Stimulated activated CD8-positive, alpha-beta memory T cell treated with anti-CD3 and anti-CD28 coated beads, Interleukin-7, amount 100 ng/mL, for 48 hours (primary cell): ENCODE data around the gene DMC1.
"Not testable (repeated sequence)": the region's sequence is repeated elsewhere in the genome, so short reads cannot be mapped to it uniquely, and the experiment has no call there.

Source experiments
- DNase-seq, 2 donors: peaks; one replicate each; pipeline ENCODE4 v3.0.0-alpha.2; 2020; ENCODE audit warnings: low read depth in 1 of 2; ENCODE audit errors: extremely low read depth in 1 of 2

DMC1 gene, protein sequence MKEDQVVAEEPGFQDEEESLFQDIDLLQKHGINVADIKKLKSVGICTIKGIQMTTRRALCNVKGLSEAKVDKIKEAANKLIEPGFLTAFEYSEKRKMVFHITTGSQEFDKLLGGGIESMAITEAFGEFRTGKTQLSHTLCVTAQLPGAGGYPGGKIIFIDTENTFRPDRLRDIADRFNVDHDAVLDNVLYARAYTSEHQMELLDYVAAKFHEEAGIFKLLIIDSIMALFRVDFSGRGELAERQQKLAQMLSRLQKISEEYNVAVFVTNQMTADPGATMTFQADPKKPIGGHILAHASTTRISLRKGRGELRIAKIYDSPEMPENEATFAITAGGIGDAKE

DNA sequence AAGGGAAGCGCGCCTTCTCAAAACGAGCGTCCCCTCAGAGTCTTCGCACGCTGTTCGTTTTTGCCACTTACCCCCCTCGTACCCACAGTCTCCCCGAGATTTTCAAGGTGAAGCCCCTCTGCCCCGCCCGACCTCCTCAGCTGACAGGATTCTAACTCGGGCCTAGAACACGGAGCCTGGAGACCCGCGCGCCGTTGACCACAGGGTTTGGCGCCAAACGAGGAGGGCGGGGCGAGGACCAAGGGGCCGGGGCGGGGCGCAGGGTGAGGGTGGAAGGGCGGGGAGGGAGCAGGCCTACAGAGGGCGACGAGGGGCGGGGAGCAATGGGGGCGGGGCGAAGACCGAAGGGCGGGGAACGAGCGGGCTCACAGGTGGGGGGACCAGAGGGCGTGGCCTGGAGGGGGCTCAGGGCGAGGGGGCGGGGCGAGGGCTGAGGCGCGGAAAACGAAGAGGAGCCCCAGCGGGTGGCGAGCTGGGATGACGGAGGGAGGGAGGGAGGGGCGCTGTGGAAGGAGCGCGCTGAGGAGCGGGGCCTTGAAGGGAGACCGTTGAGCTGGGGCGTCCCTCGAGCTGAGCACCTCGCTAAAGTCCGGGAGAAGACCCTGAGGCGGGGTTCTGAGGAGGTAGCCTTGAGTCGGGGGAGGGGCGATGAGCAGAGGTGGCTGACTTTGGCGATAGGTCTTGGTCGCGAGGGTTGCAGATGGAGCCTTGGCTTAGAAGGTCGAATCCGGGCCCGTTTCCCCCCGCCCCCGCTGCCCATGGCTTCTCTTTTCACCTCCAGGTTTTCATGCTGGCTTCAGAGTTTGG, at the start of gene DMC1:
Gene DMC1, minus strand, starts transcription at position 212 of the 807 bp plus-strand sequence. CDS start 1,927 bp downstream, outside the sequence.
- DNase-seq, result peak; percentile 91 to 97

GRCh38 chr22:38618682-38619081, 48.7 kb upstream of the DMC1 start:
- no peak for DNase-seq

- DNase-seq, result no peak
Measured at GRCh38 chr22:38618258-38618657, 48.3 kb upstream of the DMC1 start.

GRCh38 chr22:38615064-38615405, 45.1 kb upstream of the DMC1 start:
- not testable (repeated sequence) for DNase-seq

DNA sequence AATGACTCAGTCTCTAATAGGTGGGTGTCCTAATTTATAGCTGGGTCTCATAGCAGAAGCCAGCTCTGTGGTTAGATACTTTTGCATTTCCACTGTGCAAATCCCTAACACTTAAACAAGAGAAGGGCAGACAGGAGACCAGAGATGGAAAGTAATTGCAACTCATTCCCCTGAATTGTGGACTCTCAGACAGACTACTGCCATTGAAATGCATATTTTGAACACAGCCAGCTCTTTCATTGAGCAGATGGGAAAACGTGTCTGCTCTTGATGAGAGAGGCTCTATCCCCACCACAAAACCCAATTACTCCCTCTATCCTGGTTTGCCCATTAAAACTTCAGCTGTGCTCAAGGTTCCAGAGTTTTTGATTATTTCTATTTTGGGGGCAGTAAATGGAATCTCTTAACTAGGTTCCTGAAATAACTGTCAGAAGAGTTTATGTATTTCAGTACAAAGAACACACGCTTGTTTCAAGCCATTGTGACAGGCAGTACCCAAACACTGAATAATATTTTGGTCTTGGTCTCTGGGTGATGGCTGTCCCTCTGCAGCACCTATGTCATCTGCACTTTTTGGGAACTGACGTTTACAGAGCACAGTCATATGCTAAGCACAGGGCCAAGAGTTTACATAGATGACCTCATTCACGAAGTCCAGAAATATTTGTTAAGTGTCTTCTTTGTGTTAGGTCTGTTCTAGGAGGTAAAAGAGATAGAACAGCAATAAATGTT, 44.5 kb upstream of the DMC1 start:
- no peak for DNase-seq

DNA sequence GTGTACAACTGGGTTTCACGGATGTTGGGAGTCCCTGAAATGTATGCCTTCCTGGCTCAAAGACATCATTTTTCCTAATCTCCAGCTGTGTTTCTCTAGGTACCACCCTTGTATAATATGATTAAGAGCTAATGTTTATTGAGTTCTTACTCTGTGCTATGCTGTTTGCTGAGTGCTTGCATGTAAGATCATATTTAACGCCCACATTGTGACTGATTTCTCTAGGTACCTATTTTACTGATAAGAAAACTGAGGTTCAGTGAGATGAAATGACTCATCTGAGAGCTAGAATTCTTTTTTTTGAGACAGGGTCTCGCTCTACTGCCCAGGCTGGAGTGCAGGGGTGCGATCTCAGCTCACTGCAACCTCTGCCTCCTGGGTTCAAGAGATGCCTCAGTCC, 43.6 kb upstream of the DMC1 start:
- DNase-seq, result no peak

GRCh38 chr22:38612217-38613006, 42.4 kb upstream of the DMC1 start:
- DNase-seq, result no peak

DNA sequence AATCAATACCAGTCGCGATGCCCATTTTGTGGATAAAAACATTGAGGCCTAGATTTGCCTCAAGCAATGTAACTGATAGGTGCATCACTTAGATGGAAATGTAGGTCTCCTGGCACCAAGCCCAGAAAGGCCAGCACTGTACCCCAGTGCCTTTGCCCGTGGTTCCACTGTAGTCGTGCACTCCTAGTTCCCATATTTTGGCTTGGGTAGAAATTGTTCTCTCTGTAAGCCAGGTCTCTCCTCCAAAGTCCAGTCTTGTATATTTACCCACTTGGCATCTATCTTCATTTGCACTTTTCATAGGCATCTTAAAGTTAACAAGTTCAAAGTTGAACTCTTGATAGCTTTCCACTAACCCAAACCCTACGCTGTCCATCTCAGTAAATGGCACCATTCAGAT, 41.6 kb upstream of the DMC1 start:
- DNase-seq, result no peak

GRCh38 chr22:38610234-38610633, 40.3 kb upstream of the DMC1 start:
- DNase-seq, result no peak

DNA sequence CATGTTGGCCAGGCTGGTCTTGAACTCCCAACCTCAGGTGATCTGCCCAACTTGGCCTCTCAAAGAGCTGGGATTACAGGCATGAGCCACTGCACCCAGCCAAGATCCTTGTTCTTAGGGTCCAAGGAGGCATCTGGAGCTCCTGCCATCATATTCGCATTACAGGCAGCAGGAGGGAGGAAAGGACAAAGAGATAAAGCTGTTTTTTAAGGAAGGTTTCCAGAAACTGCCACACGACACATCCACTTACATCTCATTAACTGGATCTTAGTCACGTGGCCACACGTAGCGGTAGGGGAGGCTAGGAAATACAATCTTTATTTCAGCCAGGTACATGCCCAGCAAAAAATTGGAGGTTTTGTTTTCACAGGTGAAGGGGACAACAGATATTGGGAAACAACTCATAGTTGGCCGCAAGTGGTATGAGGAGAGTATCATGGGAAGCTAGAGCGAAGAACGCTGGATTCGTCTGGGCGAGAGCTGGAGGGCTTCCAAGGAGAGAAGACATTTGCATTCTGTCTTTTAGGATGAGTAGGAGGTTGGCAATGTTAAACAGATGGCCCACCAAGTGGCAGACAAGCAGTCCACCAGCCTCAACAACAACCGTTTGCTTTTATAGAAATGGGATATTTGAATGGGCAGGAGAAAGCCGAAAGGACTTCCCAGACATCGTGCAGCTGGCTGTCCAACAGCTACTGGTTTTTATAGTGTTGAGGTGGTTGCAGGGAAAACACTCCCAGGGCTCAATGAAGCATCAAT, 39.2 kb upstream of the DMC1 start:
- no peak for DNase-seq

- DNase-seq, result no peak
Measured at GRCh38 chr22:38607680-38608079, 37.7 kb upstream of the DMC1 start.

DNA sequence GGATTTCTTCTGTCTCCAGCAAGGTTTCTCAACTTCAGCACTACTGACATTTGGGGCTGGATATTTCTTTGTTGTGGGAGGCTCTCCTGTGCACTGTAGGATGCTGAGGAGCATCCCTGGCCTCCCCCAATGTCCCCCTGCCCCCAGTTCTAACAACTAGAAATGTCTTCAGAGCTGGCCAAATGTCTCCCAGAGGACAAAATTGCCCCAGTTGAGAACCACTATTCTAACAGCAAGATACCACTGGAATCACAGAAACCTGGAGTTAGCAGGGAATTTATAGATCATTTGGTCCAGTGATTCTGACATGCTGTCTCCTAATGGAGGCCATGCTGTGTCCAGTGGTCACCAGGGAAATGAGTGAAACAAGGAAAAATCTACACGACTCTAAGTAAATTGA, 32.2 kb upstream of the DMC1 start:
- DNase-seq, result no peak

DNA sequence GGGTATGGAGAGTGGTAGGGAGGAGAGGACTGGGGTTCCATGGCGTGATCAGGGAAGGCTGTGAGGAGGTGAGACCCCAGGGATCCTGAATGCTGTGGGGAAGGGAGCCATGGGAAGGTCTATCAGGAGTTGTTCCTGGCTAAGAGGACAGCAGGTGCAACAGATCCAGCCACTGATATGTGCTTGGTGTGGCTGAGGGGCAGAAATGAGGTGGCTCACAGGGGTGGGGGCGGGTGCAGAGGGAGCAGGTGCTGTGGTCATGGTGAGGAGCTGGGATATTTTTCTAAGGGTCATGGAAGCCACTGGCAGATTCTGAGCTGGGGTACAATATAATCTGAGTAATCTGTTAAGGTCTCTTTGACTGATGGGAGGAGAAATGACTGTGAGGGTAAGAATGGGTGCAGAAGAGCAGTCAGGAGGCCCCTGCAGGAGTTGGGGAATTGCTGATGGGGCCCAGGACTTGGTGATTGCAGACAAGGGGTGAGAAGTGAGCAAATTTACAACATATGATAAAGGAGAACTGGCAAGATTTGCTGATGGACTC, 31.3 kb upstream of the DMC1 start:
- no peak for DNase-seq

DNA sequence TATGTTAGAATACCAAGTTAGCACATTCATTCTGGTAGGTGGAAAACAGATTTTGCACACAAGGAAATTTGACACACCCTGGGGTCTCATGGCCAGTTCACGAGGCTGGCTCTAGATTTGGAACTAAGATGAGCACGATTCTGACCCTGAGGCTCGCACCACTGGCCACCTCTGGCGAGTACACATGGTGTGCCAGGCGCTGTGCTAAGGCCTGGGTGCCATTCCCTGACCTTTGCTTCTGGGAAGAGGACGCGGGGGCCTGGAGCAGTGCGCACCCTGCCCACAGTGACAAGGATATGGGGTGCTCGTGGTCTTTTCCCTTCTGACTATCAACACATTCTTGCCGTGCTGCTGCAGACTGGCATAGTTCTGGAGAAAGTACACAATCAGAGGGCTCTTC, 29.5 kb upstream of the DMC1 start:
- DNase-seq, result no peak

GRCh38 chr22:38582923-38583322, 12.9 kb upstream of the DMC1 start:
- not testable (repeated sequence) for DNase-seq

DNA sequence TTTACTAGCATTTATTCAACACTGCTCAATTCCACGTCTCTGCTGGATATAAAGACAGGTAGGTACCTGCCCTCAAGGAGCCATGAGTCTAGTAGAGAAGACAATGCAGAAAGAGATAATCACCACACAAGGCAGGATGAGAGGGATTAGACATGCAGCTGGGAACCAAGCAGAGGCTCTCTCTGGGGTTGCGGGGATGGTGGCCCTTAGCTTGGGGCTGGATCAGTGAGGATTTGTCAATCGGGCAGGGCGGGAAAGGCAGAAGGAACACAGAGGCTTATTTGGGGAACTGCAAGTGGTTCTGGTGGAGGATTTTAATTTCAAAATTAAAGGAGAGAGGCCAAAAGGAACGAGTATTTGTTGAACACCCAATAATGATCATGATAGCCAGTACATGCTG, 8.5 kb upstream of the DMC1 start:
- no peak for DNase-seq

- DNase-seq, result no peak
Measured at GRCh38 chr22:38572065-38572464, 2.1 kb upstream of the DMC1 start.

- peak in 1 of 2 donors; percentile 13 for DNase-seq
Measured at GRCh38 chr22:38570779-38571364, 889 bp upstream of the DMC1 start.

DNA sequence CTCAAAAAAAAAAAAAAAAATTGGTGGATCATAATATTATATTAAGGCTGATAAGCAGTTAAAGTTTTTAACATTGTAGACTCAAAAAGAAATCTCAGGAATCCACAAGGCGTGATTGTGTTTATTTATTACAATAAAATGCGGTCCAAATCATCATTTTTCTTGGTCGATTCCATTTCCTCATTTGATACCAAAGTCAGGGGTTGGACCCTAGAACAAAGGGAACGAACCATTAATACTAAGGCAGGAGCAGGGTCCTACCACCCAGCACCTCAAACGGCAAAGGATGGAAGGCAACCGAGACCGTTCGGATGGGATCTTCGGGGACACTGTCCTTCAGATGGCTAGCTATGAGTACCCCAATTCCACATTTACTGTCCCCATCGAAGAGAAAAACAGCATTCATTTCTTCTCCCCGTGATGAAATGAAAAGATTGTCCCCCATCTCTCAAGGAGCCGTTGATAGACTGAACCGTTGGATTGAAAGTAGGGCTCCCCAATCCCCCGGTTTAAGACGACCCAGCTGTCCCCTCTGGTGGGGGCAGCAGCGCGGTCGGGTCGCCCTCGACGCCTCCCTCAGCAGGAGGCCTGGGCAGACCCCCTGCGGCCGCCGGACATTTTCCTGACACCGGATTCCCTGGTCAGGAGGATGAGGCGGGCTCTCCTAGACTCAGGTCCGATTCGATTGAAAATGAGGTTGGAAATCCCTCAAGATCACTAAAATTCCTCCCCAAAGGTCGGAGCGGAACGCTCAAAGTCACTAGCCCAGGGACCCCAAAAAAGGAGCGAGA, 607 bp downstream of the DMC1 start:
- DNase-seq, result no peak
